ENCODE results near the gene MANEA. TPM values are rescaled to one million over a fixed set of nuclear protein-coding genes. Genes with fewer than 3 reads are reported as not detected.

Gene MANEA
- total and polyA plus RNA-seq, 4 experiments from 2014 or later: 4.5 to 13.0 (median 9.1) TPM

GRCh38 chr6:95614094-95614493 is 36.8 kb downstream of the MANEA start:
- Histone ChIP-seq H3K27me3 (ENCODE audit: insufficient read depth, low read length) (no peaks in the 10 kb centered on the region), H3K4me1 (ENCODE audit: insufficient read depth, low read length) (no peaks in the 10 kb centered on the region), H3K36me3 (ENCODE audit: insufficient read depth, low read length) (no peaks in the 10 kb centered on the region), H3K27ac (ENCODE audit: low read depth, low read length) (no peak overlapping the region), H3K4me3 (ENCODE audit: low read length in 2 of 2) (no peak overlapping the region), H3K9me3 (ENCODE audit: control insufficient read depth in 1 of 2, low read length in 2 of 2) (no peaks in the 10 kb centered on the region)
- DNase-seq: no peak
- Mint-ChIP-seq H3K36me3 (no peaks in the 10 kb centered on the region), H3K4me1 (no peaks in the 10 kb centered on the region), H3K9me3 (no peaks in the 10 kb centered on the region), H3K27me3 (peaks cover 0 to 2% of the 10 kb centered on the region in 2 donors), H3K4me3 (no peak overlapping the region), H3K27ac (no peak overlapping the region)
- intact Hi-C loops (cut with micrococcal nuclease): no loop called here
- POLR2A ChIA-PET (ENCODE audit: partially characterized antibody): no interaction called here
- CTCF ChIA-PET (ENCODE audit: partially characterized antibody): no interaction called here

GRCh38 chr6:95629551-95629950 is 52.2 kb downstream of the MANEA start:
- no peak for DNase-seq
- Mint-ChIP-seq H3K4me3 (no peak overlapping the region), H3K4me1 (no peaks in the 10 kb centered on the region), H3K9me3 (peaks cover 0 to 10% (median 4%) of the 10 kb centered on the region in 8 donors), H3K27ac (no peak overlapping the region), H3K27me3 (peaks cover 0 to 2% of the 10 kb centered on the region in 2 donors), H3K36me3 (no peaks in the 10 kb centered on the region)
- POLR2A ChIA-PET (ENCODE audit: partially characterized antibody): no interaction called here
- intact Hi-C loops (cut with micrococcal nuclease): no loop called here
- CTCF ChIA-PET (ENCODE audit: partially characterized antibody): no interaction called here
- Histone ChIP-seq H3K27me3 (ENCODE audit: insufficient read depth, low read length) (no peaks in the 10 kb centered on the region), H3K4me1 (ENCODE audit: insufficient read depth, low read length) (no peaks in the 10 kb centered on the region), H3K36me3 (ENCODE audit: insufficient read depth, low read length) (no peaks in the 10 kb centered on the region), H3K9me3 (ENCODE audit: control insufficient read depth in 1 of 2, low read length in 2 of 2) (no peaks in the 10 kb centered on the region), H3K4me3 (ENCODE audit: low read length in 2 of 2) (no peak overlapping the region), H3K27ac (ENCODE audit: low read depth, low read length) (no peak overlapping the region)

- H3K4me3 ChIP-seq (ENCODE audit: low read length in 2 of 2): no peak overlapping the region
- no peaks in the 10 kb centered on the region for H3K27me3 ChIP-seq (ENCODE audit: insufficient read depth, low read length)
- no peaks in the 10 kb centered on the region for H3K4me1 ChIP-seq (ENCODE audit: insufficient read depth, low read length)
- ChIA-PET CTCF (ENCODE audit: partially characterized antibody) (no interaction called here), POLR2A (ENCODE audit: partially characterized antibody) (no interaction called here)
- no peaks in the 10 kb centered on the region for H3K9me3 ChIP-seq (ENCODE audit: control insufficient read depth in 1 of 2, low read length in 2 of 2)
- no peak overlapping the region for H3K27ac ChIP-seq (ENCODE audit: low read depth, low read length)
- intact Hi-C loops (cut with micrococcal nuclease): no loop called here
- Mint-ChIP-seq H3K36me3 (no peaks in the 10 kb centered on the region), H3K4me1 (no peaks in the 10 kb centered on the region), H3K27me3 (peaks cover 2% of the 10 kb centered on the region in 2 donors), H3K9me3 (peaks cover 0 to 10% (median 2%) of the 10 kb centered on the region in 8 donors), H3K27ac (no peak overlapping the region), H3K4me3 (no peak overlapping the region)
- H3K36me3 ChIP-seq (ENCODE audit: insufficient read depth, low read length): no peaks in the 10 kb centered on the region
- DNase-seq: no peak
These were observed 59.5 kb downstream of the MANEA start for GRCh38 chr6:95636552-95637431.

- Histone ChIP-seq H3K36me3 (ENCODE audit: insufficient read depth, low read length) (no peaks in the 10 kb centered on the region), H3K27ac (ENCODE audit: low read depth, low read length) (no peak overlapping the region), H3K4me3 (ENCODE audit: low read length in 2 of 2) (no peak overlapping the region), H3K9me3 (ENCODE audit: control insufficient read depth in 1 of 2, low read length in 2 of 2) (no peaks in the 10 kb centered on the region), H3K27me3 (ENCODE audit: insufficient read depth, low read length) (no peaks in the 10 kb centered on the region), H3K4me1 (ENCODE audit: insufficient read depth, low read length) (no peaks in the 10 kb centered on the region)
- intact Hi-C loops (cut with micrococcal nuclease): no loop called here
- H3K9me3 Mint-ChIP-seq: peaks cover 0 to 10% (median 5%) of the 10 kb centered on the region in 8 donors
- ChIA-PET CTCF (ENCODE audit: partially characterized antibody) (no interaction called here), POLR2A (ENCODE audit: partially characterized antibody) (no interaction called here)
- H3K4me3 Mint-ChIP-seq: no peak overlapping the region
- H3K4me1 Mint-ChIP-seq: no peaks in the 10 kb centered on the region
- peaks cover 0 to 8% of the 10 kb centered on the region in 2 donors for H3K27me3 Mint-ChIP-seq
- no peaks in the 10 kb centered on the region for H3K36me3 Mint-ChIP-seq
- no peak for DNase-seq
- H3K27ac Mint-ChIP-seq: no peak overlapping the region
These were observed 71.3 kb downstream of the MANEA start for GRCh38 chr6:95648636-95649035.

- no peak overlapping the region for H3K27ac ChIP-seq (ENCODE audit: low read depth, low read length)
- H3K36me3 ChIP-seq (ENCODE audit: insufficient read depth, low read length): no peaks in the 10 kb centered on the region
- no peak for DNase-seq
- Mint-ChIP-seq H3K27ac (no peak overlapping the region), H3K36me3 (no peaks in the 10 kb centered on the region), H3K4me1 (no peaks in the 10 kb centered on the region), H3K4me3 (no peak overlapping the region), H3K9me3 (peaks cover 0 to 10% (median 5%) of the 10 kb centered on the region in 8 donors), H3K27me3 (peaks cover 0 to 4% of the 10 kb centered on the region in 2 donors)
- H3K4me1 ChIP-seq (ENCODE audit: insufficient read depth, low read length): no peaks in the 10 kb centered on the region
- H3K9me3 ChIP-seq (ENCODE audit: control insufficient read depth in 1 of 2, low read length in 2 of 2): no peaks in the 10 kb centered on the region
- ChIA-PET CTCF (ENCODE audit: partially characterized antibody) (no interaction called here), POLR2A (ENCODE audit: partially characterized antibody) (no interaction called here)
- no peaks in the 10 kb centered on the region for H3K27me3 ChIP-seq (ENCODE audit: insufficient read depth, low read length)
- intact Hi-C loops (cut with micrococcal nuclease): no loop called here
- no peak overlapping the region for H3K4me3 ChIP-seq (ENCODE audit: low read length in 2 of 2)
These were observed 72.1 kb downstream of the MANEA start for GRCh38 chr6:95649451-95649850.

- H3K36me3 ChIP-seq (ENCODE audit: insufficient read depth, low read length): no peaks in the 10 kb centered on the region
- peaks cover 0 to 9% (median 5%) of the 10 kb centered on the region in 8 donors for H3K9me3 Mint-ChIP-seq
- no peaks in the 10 kb centered on the region for H3K9me3 ChIP-seq (ENCODE audit: control insufficient read depth in 1 of 2, low read length in 2 of 2)
- no peak overlapping the region for H3K27ac Mint-ChIP-seq
- H3K4me3 Mint-ChIP-seq: no peak overlapping the region
- H3K27me3 Mint-ChIP-seq: peaks cover 1 to 2% of the 10 kb centered on the region in 2 donors
- H3K36me3 Mint-ChIP-seq: no peaks in the 10 kb centered on the region
- H3K27ac ChIP-seq (ENCODE audit: low read depth, low read length): no peak overlapping the region
- H3K4me1 ChIP-seq (ENCODE audit: insufficient read depth, low read length): no peaks in the 10 kb centered on the region
- CTCF ChIA-PET (ENCODE audit: partially characterized antibody): no interaction called here
- H3K27me3 ChIP-seq (ENCODE audit: insufficient read depth, low read length): no peaks in the 10 kb centered on the region
- no peaks in the 10 kb centered on the region for H3K4me1 Mint-ChIP-seq
- no peak for DNase-seq
- no peak overlapping the region for H3K4me3 ChIP-seq (ENCODE audit: low read length in 2 of 2)
- POLR2A ChIA-PET (ENCODE audit: partially characterized antibody): no interaction called here
- intact Hi-C loops (cut with micrococcal nuclease): no loop called here
These were observed 76.8 kb downstream of the MANEA start for GRCh38 chr6:95654176-95654575.

- no peak for DNase-seq
- peaks cover 2 to 3% of the 10 kb centered on the region in 2 donors for H3K27me3 Mint-ChIP-seq
- H3K36me3 Mint-ChIP-seq: no peaks in the 10 kb centered on the region
- H3K4me1 ChIP-seq (ENCODE audit: insufficient read depth, low read length): no peaks in the 10 kb centered on the region
- H3K4me3 ChIP-seq (ENCODE audit: low read length in 2 of 2): no peak overlapping the region
- no peaks in the 10 kb centered on the region for H3K9me3 ChIP-seq (ENCODE audit: control insufficient read depth in 1 of 2, low read length in 2 of 2)
- POLR2A ChIA-PET (ENCODE audit: partially characterized antibody): no interaction called here
- H3K27ac Mint-ChIP-seq: no peak overlapping the region
- peaks cover 0 to 2% (median 0%) of the 10 kb centered on the region in 8 donors for H3K9me3 Mint-ChIP-seq
- no peak overlapping the region for H3K27ac ChIP-seq (ENCODE audit: low read depth, low read length)
- H3K36me3 ChIP-seq (ENCODE audit: insufficient read depth, low read length): no peaks in the 10 kb centered on the region
- CTCF ChIA-PET (ENCODE audit: partially characterized antibody): no interaction called here
- no peak overlapping the region for H3K4me3 Mint-ChIP-seq
- H3K4me1 Mint-ChIP-seq: no peaks in the 10 kb centered on the region
- intact Hi-C loops (cut with micrococcal nuclease): no loop called here
- H3K27me3 ChIP-seq (ENCODE audit: insufficient read depth, low read length): no peaks in the 10 kb centered on the region
These were observed 81.6 kb downstream of the MANEA start for GRCh38 chr6:95658886-95659285.
